DMS53 treated with DMSO at 0.1 percent for 48 hours (cell line): ENCODE results near the gene COL1A1.
A peak's percentile ranks its signal among the peaks of the same experiment; 100 is the strongest.

ENCODE experiments used
- DNase-seq: peaks from one replicate; lab custom pipeline; 2025; ENCODE audit not compliant: unreplicated experiment; lab: John Stamatoyannopoulos, UW

The COL1A1 gene

GRCh38 chr17:50161023-50161910, 40.2 kb downstream of the COL1A1 start:
- peak; percentile 90 for DNase-seq

GRCh38 chr17:50157891-50158290, 43.5 kb downstream of the COL1A1 start:
- DNase-seq = no peak

- no peak for DNase-seq
Measured at GRCh38 chr17:50155115-50155819, 46.2 kb downstream of the COL1A1 start.

- DNase-seq = no peak
Measured at GRCh38 chr17:50154604-50155003, 46.8 kb downstream of the COL1A1 start.

GRCh38 chr17:50153650-50154575, 47.5 kb downstream of the COL1A1 start:
- DNase-seq = no peak

GRCh38 chr17:50152736-50153135, 48.7 kb downstream of the COL1A1 start:
- no peak for DNase-seq

- DNase-seq = peak; percentile 93
Measured at GRCh38 chr17:50151937-50152547, 49.4 kb downstream of the COL1A1 start.

GRCh38 chr17:50151041-50151936, 50.1 kb downstream of the COL1A1 start:
- peak; percentile 93 for DNase-seq

GRCh38 chr17:50150354-50151040, 50.9 kb downstream of the COL1A1 start, which contains the start of gene PPP1R9B:
TSS of gene PPP1R9B (minus strand) at chr17:50150677. CDS start at chr17:50150513, 164 bp downstream.
- no peak for DNase-seq

- DNase-seq = peak; percentile 44
Measured at GRCh38 chr17:50149417-50150353, 51.7 kb downstream of the COL1A1 start.

- no peak for DNase-seq
Measured at GRCh38 chr17:50149091-50149416, 52.4 kb downstream of the COL1A1 start.

GRCh38 chr17:50148226-50149090, 53.0 kb downstream of the COL1A1 start:
- DNase-seq = no peak

- no peak for DNase-seq
Measured at GRCh38 chr17:50147841-50148225, 53.6 kb downstream of the COL1A1 start.

- no peak for DNase-seq
Measured at GRCh38 chr17:50146927-50147665, 54.3 kb downstream of the COL1A1 start.

GRCh38 chr17:50146230-50146926, 55.1 kb downstream of the COL1A1 start:
- no peak for DNase-seq
